K562 (cell line): ENCODE data around the gene MED15. TPM values are rescaled to one million over a fixed set of nuclear protein-coding genes. Genes with fewer than 3 reads are reported as not detected.

Experiments
- ADNP ChIP-seq: fragments of 200-800 bp; sonication (Bioruptor generic); IDR thresholded peaks from 2 replicates; pipeline ENCODE4 v1.6.1; 2016; ENCODE audit warnings: missing genetic modification characterization, missing compliant biosample characterization
- BHLHE40 ChIP-seq: IDR thresholded peaks from 2 replicates; pipeline ENCODE4 v1.6.1; 2011; ENCODE audit warnings: low read length, improper control_type of control experiment
- BRCA1 ChIP-seq, 2 experiments: fragments of 450-650 bp in 1 of 2; sonication (generic) in 1 of 2; formaldehyde crosslinking in 1 of 2; IDR thresholded peaks; 2 replicates each; pipeline versions ENCODE4 v1.5.0 to v1.6.1; 2017 to 2020; ENCODE audit warnings: mild to moderate bottlenecking in 1 of 2, missing genetic modification reagents in 1 of 2
- E2F3 ChIP-seq: fragments of 250-450 bp; sonication (Bioruptor Pico); IDR thresholded peaks from 2 replicates; pipeline ENCODE4 v1.4.0; 2020; ENCODE audit warnings: mild to moderate bottlenecking
- ETS2 ChIP-seq: IDR thresholded peaks from 2 replicates; pipeline ENCODE4 v1.6.1; 2016; ENCODE audit warnings: borderline replicate concordance, missing genetic modification characterization, mild to moderate bottlenecking, moderate library complexity, missing compliant biosample characterization; ENCODE audit not compliant: poor library complexity, severe bottlenecking
- KDM1A ChIP-seq, 2 experiments: fragments of 450-650 bp; IDR thresholded peaks; 2 replicates each; pipeline ENCODE4 v1.6.1; 2016; ENCODE audit warnings: mild to moderate bottlenecking in 2 of 2
- NELFE ChIP-seq: IDR thresholded peaks from 2 replicates; pipeline ENCODE4 v1.6.1; 2011; ENCODE audit warnings: mild to moderate bottlenecking; ENCODE audit not compliant: insufficient read depth, insufficient read length
- POU5F1 ChIP-seq: fragments of 150-350 bp; IDR thresholded peaks from 2 replicates; pipeline ENCODE4 v1.6.1; 2014; ENCODE audit warnings: borderline replicate concordance, low read length, low read depth, mild to moderate bottlenecking; ENCODE audit not compliant: partially characterized antibody
- SPI1 ChIP-seq: IDR thresholded peaks from 2 replicates; pipeline ENCODE4 v1.6.1; 2011; ENCODE audit warnings: low read depth, low read length, control low read depth, borderline replicate concordance
- SREBF2 ChIP-seq: sonication (generic); formaldehyde crosslinking; IDR thresholded peaks from 2 replicates; pipeline ENCODE4 v1.4.0; 2020; ENCODE audit warnings: mild to moderate bottlenecking, missing genetic modification reagents
- ZNF280B ChIP-seq: fragments of 250-450 bp; sonication (Bioruptor Pico); IDR thresholded peaks from 2 replicates; pipeline ENCODE4 v1.5.1; 2021; ENCODE audit warnings: mild to moderate bottlenecking
- ZNF655 ChIP-seq: fragments of 250-450 bp; sonication (Bioruptor Pico); IDR thresholded peaks from 2 replicates; pipeline ENCODE4 v1.5.0; 2021
- ZNF780A ChIP-seq: fragments of 250-450 bp; sonication (Bioruptor Pico); IDR thresholded peaks from 2 replicates; pipeline ENCODE4 v1.5.0; 2021; ENCODE audit warnings: mild to moderate bottlenecking
- polyA plus RNA-seq, 8 experiments: library from polyadenylated mRNA; depleted of rRNA in 4 of 8; stranded (reverse) in 5 of 8; unstranded in 3 of 8; fragments of >200 nt; fragmentation: Nextera tagmentation in 2 of 8; fragmentation: Illumina TruSeq in 1 of 8; extraction: Ambion mirVana in 2 of 8; extraction: Trizol in 1 of 8; gene quantifications; 2 replicates each; pipeline versions ENCODE4 v1.2.1 to v1.2.3, GENCODE V29; 2011 to 2014; ENCODE audit warnings: inconsistent platforms in 1 of 8, missing spikeins in 1 of 8
- total RNA-seq, 7 experiments: library from RNA; depleted of rRNA in 6 of 7; stranded (reverse); fragments of >200 nt in 6 of 7; fragmentation: Illumina TruSeq in 2 of 7; extraction: Trizol in 2 of 7; gene quantifications; 2 replicates each; pipeline versions ENCODE4 v1.2.1 to v1.2.3, GENCODE V29; 2011 to 2021; ENCODE audit warnings: low replicate concordance in 1 of 7
- TF ChIP-seq, protein P1 (sequence below): fragments of 250-450 bp; sonication (Bioruptor Pico); IDR thresholded peaks from 2 replicates; pipeline ENCODE4 v1.4.0; 2020; ENCODE audit warnings: mild to moderate bottlenecking, moderate library complexity, borderline replicate concordance

Gene MED15
- total and polyA plus RNA-seq, 9 of the 15 experiments (the other 6 are each of a cell fraction or from before 2014, with no cell fraction given), result 4.0 to 271 (median 60.1) TPM

GRCh38 chr22:20507253-20508066, at the start of gene MED15 (continued):
- TF ChIP-seq BHLHE40 (peak; percentile 89), BRCA1 (IDR thresholded peaks at IDR 0.05) (no peak), BRCA1 (CRISPR knock-in tag; IDR thresholded peaks at IDR 0.05) (no peak), ZNF780A (CRISPR knock-in tag) (no peak), ZNF655 (no peak), POU5F1 (peak; percentile 100), NELFE (no peak), SREBF2 (CRISPR knock-in tag) (no peak), SPI1 (peak; percentile 85), ETS2 (tag) (peak; percentile 85), ADNP (tag) (no peak), KDM1A (IDR thresholded peaks at IDR 0.05) (no peak), E2F3 (CRISPR knock-in tag) (no peak), ZNF280B (CRISPR knock-in tag) (no peak)
- TF ChIP-seq, protein P1, sequence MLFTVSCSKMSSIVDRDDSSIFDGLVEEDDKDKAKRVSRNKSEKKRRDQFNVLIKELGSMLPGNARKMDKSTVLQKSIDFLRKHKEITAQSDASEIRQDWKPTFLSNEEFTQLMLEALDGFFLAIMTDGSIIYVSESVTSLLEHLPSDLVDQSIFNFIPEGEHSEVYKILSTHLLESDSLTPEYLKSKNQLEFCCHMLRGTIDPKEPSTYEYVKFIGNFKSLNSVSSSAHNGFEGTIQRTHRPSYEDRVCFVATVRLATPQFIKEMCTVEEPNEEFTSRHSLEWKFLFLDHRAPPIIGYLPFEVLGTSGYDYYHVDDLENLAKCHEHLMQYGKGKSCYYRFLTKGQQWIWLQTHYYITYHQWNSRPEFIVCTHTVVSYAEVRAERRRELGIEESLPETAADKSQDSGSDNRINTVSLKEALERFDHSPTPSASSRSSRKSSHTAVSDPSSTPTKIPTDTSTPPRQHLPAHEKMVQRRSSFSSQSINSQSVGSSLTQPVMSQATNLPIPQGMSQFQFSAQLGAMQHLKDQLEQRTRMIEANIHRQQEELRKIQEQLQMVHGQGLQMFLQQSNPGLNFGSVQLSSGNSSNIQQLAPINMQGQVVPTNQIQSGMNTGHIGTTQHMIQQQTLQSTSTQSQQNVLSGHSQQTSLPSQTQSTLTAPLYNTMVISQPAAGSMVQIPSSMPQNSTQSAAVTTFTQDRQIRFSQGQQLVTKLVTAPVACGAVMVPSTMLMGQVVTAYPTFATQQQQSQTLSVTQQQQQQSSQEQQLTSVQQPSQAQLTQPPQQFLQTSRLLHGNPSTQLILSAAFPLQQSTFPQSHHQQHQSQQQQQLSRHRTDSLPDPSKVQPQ (CRISPR knock-in tag), result no peak
